NCI-H2196 treated with DMSO at 0.1 percent for 48 hours (cell line): ENCODE measurements around the gene DPH1.
"Not testable (repeated sequence)": the region's sequence is repeated elsewhere in the genome, so short reads cannot be mapped to it uniquely, and the experiment has no call there.

Experiments used
- DNase-seq: peaks from one replicate; lab custom pipeline; 2025; ENCODE audit not compliant: unreplicated experiment; lab: John Stamatoyannopoulos, UW

Gene DPH1

GRCh38 chr17:2029911-2030778 is at the start of gene DPH1:
Gene DPH1, plus strand, starts transcription at chr17:2030153. Its CDS starts 17 bp downstream, at chr17:2030170.
- DNase-seq: peak; percentile 49

DNA sequence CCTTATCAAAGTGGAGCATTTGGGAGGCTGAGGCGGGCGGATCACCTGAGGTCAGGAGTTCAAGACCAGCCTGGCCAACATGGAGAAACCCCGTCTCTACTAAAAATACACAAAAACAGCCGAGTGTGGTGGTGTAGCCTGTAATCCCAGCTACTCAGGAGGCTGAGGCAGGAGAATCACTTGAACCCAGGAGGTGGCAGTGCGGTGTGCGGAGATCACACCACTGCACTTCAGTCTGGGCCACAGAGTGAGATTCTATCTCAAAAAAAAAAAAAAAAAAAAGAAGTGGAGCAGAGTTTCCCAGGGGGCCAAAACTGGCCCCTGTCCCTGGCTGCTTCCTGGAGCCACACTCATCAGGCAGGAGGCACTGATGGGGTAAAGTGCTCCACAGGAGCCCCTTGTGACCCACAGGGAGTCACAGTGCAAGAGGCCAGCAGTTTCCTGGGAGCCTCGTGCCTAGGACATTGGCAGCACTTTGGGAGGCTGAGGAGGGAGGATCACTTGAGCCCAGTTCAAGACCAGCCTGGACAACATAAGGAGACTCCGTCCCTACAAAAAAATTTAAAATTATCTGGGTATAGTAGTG is 49.2 kb upstream of the DPH1 start:
- DNase-seq: no peak

DNA sequence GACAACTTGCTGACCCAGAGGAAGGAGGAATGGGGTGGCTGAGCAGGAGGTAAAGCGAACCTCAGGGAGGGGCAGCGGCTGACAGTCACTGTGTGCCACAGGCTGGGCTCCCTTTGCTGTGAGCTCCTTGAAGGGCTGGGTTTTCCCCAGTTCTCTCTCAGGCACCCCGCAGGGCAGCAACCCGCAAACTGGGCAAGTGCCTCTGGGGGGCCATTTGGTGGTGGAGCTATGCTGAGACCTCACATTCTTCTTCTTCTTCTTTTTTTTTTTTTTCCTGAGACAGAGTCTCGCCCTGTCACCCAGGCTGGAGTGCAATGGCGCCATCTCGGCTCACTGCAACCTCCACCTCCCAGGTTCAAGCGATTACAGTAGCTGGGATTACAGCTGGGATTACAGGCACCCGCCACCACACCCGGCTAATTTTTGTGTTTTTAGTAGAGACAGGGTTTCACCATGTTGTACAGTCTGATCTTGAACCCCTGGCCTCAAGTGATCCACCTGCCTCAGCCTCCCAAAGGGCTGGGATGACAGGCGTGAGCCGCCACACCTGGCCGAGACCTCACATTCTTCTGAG is 47.1 kb upstream of the DPH1 start:
- DNase-seq: not testable (repeated sequence)

GRCh38 chr17:1985093-1985492 is 44.9 kb upstream of the DPH1 start:
- DNase-seq: no peak

- DNase-seq: no peak
These were observed 44.3 kb upstream of the DPH1 start for GRCh38 chr17:1985686-1986085.

DNA sequence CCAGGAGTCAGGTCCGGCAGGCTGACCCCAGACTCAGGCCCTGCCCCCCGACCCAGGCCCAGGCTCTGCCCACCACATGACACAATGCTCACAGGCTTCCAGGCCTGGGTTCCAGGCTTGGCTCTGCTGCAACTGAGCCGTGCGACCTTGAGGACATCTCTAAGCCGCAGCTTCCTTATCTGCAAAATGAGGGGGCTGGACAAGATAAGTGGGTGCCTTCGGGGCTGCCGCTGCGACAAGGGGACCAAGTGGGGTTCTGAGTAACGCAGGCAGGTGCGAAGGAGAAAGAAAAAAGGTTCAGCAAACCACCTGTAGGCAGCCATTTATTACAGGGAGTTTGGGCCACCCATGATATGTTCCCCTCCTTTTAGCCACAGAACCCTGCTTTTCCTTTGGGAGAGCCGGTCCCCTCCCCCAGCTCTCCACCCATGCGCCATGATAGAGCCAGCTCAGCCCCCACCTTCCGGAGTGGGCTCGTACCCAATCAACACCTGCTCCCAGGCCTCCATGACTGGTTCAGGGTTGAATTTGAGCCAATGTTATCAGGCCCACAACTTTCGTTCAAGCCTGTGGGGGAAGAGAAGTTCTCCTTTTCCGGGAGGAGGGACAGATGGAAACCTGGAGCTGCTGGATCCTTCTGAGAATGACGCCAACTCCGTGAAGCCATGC is 43.0 kb upstream of the DPH1 start:
- DNase-seq: no peak

GRCh38 chr17:1989135-1989534 is 40.8 kb upstream of the DPH1 start:
- DNase-seq: no peak

- no peak for DNase-seq
These were observed 37.4 kb upstream of the DPH1 start for GRCh38 chr17:1992541-1992940.

DNA sequence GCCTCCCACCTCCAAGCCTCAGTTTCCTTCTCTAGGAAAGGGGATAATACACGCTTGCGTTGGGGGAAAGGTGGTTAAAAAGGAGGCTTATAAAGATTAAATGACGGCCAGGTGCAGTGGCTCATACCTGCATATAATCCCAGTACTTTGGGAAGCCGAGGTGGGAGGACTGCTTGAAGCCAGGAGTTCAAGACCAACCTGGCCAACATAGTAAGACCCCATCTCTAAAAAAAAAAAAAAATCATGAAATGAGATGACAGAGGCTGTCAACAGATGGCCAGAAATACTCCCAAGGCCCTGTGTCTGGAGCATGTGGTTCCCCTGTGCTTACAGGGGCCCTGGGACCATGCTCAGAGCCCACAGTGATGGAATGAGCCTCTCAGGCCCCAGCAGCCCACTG is 35.2 kb upstream of the DPH1 start:
- DNase-seq: no peak

DNA sequence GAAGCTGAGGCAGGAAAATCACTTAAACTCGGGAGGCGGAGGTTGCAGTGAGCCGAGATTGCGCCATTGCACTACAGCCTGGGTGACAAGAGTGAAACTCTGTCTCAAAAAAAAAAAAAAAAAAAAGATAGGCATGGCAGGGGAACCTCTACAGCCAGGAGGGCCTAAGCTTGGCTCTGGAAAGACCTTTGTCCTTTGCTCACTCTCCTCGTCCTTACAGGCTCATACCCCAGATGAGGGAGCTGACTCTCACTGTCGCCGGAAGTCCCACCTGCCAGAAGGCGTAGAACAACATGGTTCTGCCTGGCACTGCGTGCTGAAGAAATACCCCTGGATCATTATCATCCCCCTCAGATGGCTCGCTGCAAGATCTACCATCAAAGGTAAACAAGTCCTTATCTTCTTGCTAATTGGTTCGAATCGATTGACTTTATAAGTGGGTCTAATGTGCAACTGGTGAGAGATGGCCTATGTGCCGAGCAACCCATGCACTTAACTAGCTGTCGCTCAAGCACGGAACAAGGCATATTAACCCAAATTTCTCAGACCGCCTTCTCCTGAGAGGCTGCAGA is 34.5 kb upstream of the DPH1 start:
- no peak for DNase-seq

- no peak for DNase-seq
These were observed 33.8 kb upstream of the DPH1 start for GRCh38 chr17:1995907-1996799.

GRCh38 chr17:1996800-1997288 is 33.1 kb upstream of the DPH1 start:
- no peak for DNase-seq

DNA sequence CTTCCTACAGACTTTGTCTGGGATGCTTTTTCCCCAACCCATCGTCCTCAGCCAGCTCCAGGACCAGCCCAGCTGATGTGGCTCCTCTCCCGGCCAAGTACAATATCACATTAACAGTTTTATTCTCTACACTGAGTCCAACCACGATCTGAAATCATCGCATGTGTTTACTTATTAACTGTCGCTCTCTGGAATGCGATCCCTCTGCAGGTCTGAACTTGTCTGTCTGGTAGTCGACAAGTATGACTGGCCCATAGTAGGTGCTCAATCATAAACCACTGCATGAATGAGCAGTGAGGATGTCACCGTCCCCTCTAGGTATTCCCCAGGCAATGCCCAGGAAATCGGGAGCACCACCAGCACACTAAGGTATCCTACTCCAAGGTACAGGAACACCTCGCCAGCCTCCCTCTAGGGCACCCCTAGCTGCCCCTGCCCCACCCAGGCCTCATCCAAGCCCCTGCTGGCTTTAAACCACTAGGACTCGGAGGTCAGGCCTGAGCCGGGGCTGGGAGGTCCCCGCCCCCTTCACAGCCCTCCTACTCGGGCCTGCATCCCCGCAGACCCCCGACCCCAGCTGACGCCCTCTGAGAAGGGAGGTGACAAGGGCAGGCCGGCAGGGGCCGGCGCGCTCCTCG is 32.5 kb upstream of the DPH1 start:
- no peak for DNase-seq

GRCh38 chr17:1997927-1998742 is 31.8 kb upstream of the DPH1 start:
- DNase-seq: no peak

DNA sequence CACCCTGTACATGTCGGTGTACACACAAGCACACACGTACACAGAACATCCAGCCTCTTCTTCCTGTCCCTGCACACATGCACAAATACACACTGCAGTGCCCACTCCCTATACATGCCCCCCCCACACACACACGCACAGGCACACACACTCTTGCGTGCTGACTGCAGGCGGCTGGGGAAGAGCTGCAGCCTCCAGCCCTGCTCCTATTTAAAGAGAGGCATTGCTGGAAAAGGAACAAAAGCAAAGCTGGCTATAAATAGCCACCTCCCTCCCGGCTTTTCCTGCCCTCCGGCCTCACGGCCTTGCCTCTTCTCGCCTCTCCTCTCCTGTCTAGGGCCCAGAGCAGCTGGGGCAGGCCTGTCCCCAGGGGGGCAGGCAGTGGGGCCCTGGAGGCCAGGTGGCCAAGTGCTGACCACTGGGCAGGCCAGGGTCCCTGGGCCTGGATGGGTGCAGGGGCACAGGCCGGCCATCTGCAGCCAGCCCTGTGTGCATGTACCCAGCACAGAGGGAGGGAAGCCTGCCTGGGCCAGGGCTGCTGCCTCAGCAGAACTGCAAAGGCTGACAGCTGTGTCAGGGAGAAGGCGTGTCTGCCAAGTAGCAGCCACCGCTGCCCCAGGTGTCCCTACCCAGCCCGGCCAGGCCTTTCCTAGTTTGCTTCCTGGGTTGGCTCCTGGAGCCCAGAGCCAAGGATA is 30.2 kb upstream of the DPH1 start:
- peak; percentile 7 for DNase-seq

DNA sequence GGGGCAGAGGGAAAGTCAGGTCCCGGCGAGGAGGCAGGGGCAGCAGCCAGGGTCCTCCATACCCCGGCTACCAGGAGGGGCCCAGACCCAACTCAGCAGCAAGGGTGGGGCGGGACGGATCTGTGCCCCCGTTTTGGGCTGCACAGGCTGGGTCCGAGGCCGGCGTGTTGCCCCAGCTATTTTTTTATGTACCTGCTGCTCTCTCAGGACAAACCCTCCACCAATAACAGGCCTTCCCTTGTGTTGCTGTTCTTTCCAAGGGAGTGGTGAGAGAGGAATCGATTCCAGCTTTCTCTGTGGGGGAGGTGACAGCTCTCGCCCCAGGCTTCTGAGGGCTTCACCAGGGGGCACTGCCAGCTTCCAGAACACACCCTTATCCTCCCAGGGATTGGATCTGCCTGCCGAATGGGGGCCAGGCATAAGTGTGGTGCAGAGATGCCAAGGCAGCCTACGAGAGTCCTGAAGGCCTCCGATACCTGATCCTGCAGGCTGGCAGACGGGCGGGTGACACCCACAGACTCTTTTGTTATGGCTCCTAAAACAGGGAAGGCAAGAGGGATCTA is 27.1 kb upstream of the DPH1 start:
- DNase-seq: no peak

- DNase-seq: no peak
These were observed 26.4 kb upstream of the DPH1 start for GRCh38 chr17:2003525-2003924.

GRCh38 chr17:2004435-2004952 is 25.5 kb upstream of the DPH1 start:
- DNase-seq: no peak
